GM12878 (cell line): ENCODE results near the gene CLC. TPM values are rescaled to one million over a fixed set of nuclear protein-coding genes. Genes with fewer than 3 reads are reported as not detected.
A peak's percentile ranks its signal among the peaks of the same experiment; 100 is the strongest.

Experiments used
- ATF7 ChIP-seq: fragments of 450-650 bp; IDR thresholded peaks from 2 replicates; pipeline ENCODE4 v1.6.1; 2016; ENCODE audit warnings: low read depth, mild to moderate bottlenecking
- CBFB ChIP-seq: IDR thresholded peaks from 2 replicates; pipeline ENCODE4 v1.6.1; 2016; ENCODE audit warnings: antibody characterized with exemption, low read depth
- FOXM1 ChIP-seq: IDR thresholded peaks from 2 replicates; pipeline ENCODE4 v1.6.1; 2012; ENCODE audit warnings: low read depth, mild to moderate bottlenecking, inconsistent platforms, low read length, moderate library complexity
- HCFC1 ChIP-seq: fragments of 150-350 bp; IDR thresholded peaks from 2 replicates; pipeline ENCODE4 v1.6.1; 2014; ENCODE audit warnings: low read length
- JUNB ChIP-seq: IDR thresholded peaks from 2 replicates; pipeline ENCODE4 v1.6.1; 2016; ENCODE audit warnings: antibody characterized with exemption, mild to moderate bottlenecking
- LARP7 ChIP-seq: fragments of 450-650 bp; IDR thresholded peaks from 2 replicates; pipeline ENCODE4 v1.6.1; 2017; ENCODE audit warnings: mild to moderate bottlenecking
- MEF2B ChIP-seq: fragments of 450-650 bp; IDR thresholded peaks from 2 replicates; pipeline ENCODE4 v1.6.1; 2018; ENCODE audit warnings: mild to moderate bottlenecking, moderate library complexity; ENCODE audit not compliant: partially characterized antibody, poor library complexity, severe bottlenecking
- MTA3 ChIP-seq: IDR thresholded peaks from 2 replicates; pipeline ENCODE4 v1.6.1; 2012; ENCODE audit warnings: low read length, inconsistent platforms, borderline replicate concordance
- NFYB ChIP-seq: IDR thresholded peaks from 2 replicates; pipeline ENCODE4 v1.6.1; 2011; ENCODE audit warnings: low read depth, mild to moderate bottlenecking, low read length, improper control_type of control experiment, moderate library complexity; ENCODE audit not compliant: insufficient read depth
- SPI1 ChIP-seq: IDR thresholded peaks from 2 replicates; pipeline ENCODE4 v1.6.1; 2011; ENCODE audit warnings: low read depth, mild to moderate bottlenecking, low read length, moderate library complexity, borderline replicate concordance; ENCODE audit not compliant: insufficient read depth
- SRF ChIP-seq, 2 experiments: IDR thresholded peaks; 2 replicates each; pipeline ENCODE4 v1.6.1; 2011; ENCODE audit warnings: low read depth in 2 of 2, low read length in 2 of 2, mild to moderate bottlenecking in 1 of 2, moderate library complexity in 1 of 2
- TCF3 ChIP-seq: IDR thresholded peaks from 2 replicates; pipeline ENCODE4 v1.6.1; 2012; ENCODE audit warnings: low read depth, mild to moderate bottlenecking, low read length, borderline replicate concordance; ENCODE audit not compliant: insufficient read depth
- ZNF217 ChIP-seq: fragments of 450-650 bp; IDR thresholded peaks from 2 replicates; pipeline ENCODE4 v1.6.1; 2017; ENCODE audit warnings: antibody characterized with exemption, mild to moderate bottlenecking
- polyA plus RNA-seq, 11 experiments: library from polyadenylated mRNA; depleted of rRNA in 4 of 11; unstranded in 6 of 11; stranded (reverse) in 5 of 11; fragments of >200 nt; fragmentation: Nextera tagmentation in 4 of 11; fragmentation: Illumina TruSeq in 1 of 11; extraction: Ambion mirVana in 4 of 11; extraction: Trizol in 1 of 11; gene quantifications; 1 replicate in 1 of 11; 2 replicates in 10 of 11; pipeline versions ENCODE4 v1.2.1 to v1.2.3, GENCODE V29; 2011 to 2016; ENCODE audit warnings: inconsistent platforms in 2 of 11, missing spikeins in 2 of 11, low read depth in 1 of 11
- total RNA-seq, 4 experiments: library from RNA; depleted of rRNA in 3 of 4; stranded (reverse); fragments of >200 nt in 3 of 4; fragmentation: Illumina TruSeq in 1 of 4; extraction: Trizol in 1 of 4; gene quantifications; 2 replicates each; pipeline versions ENCODE4 v1.2.1 to v1.2.3, GENCODE V29; 2013 to 2021
- TF ChIP-seq, protein P1 (sequence below): IDR thresholded peaks from 2 replicates; pipeline ENCODE4 v1.6.1; 2011; ENCODE audit warnings: low read depth, mild to moderate bottlenecking, low read length, moderate library complexity, borderline replicate concordance; ENCODE audit errors: extremely low read depth
- TF ChIP-seq, protein P2 (sequence below): fragments of 450-650 bp; IDR thresholded peaks from 2 replicates; pipeline ENCODE4 v1.6.1; 2016; ENCODE audit warnings: mild to moderate bottlenecking
- TF ChIP-seq, protein P3 (sequence below): fragments of 450-650 bp; IDR thresholded peaks from 2 replicates; pipeline ENCODE4 v1.6.1; 2018; ENCODE audit warnings: borderline replicate concordance, mild to moderate bottlenecking; ENCODE audit not compliant: partially characterized antibody
- TF ChIP-seq, protein P4 (sequence below): fragments of 450-650 bp; IDR thresholded peaks from 2 replicates; pipeline ENCODE4 v1.6.1; 2017; ENCODE audit warnings: mild to moderate bottlenecking, moderate library complexity
- TF ChIP-seq, protein P5 (sequence below): fragments of 450-650 bp; formaldehyde crosslinking; IDR thresholded peaks from 2 replicates; pipeline ENCODE4 v1.4.0; 2020; ENCODE audit warnings: mild to moderate bottlenecking, moderate library complexity

CLC gene
- total and polyA plus RNA-seq, 10 of the 15 experiments (the other 5 are each of a cell fraction or from before 2014, with no cell fraction given): 0.18 to 0.36 (median 0.29) TPM; not detected in 4

DNA sequence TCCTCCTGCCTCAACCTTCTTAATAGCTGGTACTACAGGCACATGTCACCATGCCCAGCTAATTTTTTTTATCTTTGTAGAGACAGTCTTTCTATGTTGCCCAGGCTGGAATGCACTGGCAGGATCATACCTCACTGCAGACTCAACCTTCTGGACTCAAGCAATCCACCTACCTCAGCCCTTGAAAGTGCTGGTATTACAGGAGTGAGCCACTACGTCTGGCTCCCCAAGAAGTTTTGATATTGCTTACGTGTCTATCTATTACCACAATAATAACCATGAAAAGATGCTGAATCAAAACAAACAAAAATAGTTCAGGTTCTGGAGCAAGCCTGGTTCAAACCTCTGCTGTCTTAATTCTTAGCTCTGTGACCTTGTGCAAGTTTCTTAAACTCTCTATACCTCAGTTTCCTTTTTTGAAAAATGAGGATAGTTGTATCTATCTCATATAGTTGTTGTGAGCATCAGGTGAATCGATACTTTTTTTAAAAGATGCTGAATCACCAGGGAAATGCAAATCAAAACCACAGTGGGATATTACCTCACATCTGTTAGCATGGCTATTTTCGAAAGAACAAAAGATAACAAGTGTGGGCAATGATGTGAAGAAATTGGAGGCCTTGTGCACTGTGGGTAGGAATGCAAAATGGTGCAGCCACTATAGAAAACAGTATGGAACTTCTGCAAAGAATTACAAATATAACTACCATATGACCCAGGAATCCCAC lies 21.8 kb upstream of the CLC start (continued):
- TF ChIP-seq, protein P1, sequence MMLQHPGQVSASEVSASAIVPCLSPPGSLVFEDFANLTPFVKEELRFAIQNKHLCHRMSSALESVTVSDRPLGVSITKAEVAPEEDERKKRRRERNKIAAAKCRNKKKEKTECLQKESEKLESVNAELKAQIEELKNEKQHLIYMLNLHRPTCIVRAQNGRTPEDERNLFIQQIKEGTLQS: no peak
- peak; percentile 83 for TF ChIP-seq MEF2B
- TF ChIP-seq, protein P2, sequence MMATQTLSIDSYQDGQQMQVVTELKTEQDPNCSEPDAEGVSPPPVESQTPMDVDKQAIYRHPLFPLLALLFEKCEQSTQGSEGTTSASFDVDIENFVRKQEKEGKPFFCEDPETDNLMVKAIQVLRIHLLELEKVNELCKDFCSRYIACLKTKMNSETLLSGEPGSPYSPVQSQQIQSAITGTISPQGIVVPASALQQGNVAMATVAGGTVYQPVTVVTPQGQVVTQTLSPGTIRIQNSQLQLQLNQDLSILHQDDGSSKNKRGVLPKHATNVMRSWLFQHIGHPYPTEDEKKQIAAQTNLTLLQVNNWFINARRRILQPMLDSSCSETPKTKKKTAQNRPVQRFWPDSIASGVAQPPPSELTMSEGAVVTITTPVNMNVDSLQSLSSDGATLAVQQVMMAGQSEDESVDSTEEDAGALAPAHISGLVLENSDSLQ: no peak
- TF ChIP-seq LARP7: no peak
- TF ChIP-seq SRF (IDR thresholded peaks at IDR 0.05; ENCODE audit: low read depth in 2 of 2, low read length in 2 of 2): no peak
- TF ChIP-seq, protein P3, sequence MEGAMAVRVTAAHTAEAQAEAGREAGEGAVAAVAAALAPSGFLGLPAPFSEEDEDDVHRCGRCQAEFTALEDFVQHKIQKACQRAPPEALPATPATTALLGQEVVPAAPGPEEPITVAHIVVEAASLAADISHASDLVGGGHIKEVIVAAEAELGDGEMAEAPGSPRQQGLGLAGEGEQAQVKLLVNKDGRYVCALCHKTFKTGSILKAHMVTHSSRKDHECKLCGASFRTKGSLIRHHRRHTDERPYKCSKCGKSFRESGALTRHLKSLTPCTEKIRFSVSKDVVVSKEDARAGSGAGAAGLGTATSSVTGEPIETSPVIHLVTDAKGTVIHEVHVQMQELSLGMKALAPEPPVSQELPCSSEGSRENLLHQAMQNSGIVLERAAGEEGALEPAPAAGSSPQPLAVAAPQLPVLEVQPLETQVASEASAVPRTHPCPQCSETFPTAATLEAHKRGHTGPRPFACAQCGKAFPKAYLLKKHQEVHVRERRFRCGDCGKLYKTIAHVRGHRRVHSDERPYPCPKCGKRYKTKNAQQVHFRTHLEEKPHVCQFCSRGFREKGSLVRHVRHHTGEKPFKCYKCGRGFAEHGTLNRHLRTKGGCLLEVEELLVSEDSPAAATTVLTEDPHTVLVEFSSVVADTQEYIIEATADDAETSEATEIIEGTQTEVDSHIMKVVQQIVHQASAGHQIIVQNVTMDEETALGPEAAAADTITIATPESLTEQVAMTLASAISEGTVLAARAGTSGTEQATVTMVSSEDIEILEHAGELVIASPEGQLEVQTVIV: no peak
- TF ChIP-seq, protein P4, sequence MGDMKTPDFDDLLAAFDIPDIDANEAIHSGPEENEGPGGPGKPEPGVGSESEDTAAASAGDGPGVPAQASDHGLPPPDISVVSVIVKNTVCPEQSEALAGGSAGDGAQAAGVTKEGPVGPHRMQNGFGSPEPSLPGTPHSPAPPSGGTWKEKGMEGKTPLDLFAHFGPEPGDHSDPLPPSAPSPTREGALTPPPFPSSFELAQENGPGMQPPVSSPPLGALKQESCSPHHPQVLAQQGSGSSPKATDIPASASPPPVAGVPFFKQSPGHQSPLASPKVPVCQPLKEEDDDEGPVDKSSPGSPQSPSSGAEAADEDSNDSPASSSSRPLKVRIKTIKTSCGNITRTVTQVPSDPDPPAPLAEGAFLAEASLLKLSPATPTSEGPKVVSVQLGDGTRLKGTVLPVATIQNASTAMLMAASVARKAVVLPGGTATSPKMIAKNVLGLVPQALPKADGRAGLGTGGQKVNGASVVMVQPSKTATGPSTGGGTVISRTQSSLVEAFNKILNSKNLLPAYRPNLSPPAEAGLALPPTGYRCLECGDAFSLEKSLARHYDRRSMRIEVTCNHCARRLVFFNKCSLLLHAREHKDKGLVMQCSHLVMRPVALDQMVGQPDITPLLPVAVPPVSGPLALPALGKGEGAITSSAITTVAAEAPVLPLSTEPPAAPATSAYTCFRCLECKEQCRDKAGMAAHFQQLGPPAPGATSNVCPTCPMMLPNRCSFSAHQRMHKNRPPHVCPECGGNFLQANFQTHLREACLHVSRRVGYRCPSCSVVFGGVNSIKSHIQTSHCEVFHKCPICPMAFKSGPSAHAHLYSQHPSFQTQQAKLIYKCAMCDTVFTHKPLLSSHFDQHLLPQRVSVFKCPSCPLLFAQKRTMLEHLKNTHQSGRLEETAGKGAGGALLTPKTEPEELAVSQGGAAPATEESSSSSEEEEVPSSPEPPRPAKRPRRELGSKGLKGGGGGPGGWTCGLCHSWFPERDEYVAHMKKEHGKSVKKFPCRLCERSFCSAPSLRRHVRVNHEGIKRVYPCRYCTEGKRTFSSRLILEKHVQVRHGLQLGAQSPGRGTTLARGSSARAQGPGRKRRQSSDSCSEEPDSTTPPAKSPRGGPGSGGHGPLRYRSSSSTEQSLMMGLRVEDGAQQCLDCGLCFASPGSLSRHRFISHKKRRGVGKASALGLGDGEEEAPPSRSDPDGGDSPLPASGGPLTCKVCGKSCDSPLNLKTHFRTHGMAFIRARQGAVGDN: peak; percentile 51
- TF ChIP-seq ATF7: peak; percentile 97
- no peak for TF ChIP-seq TCF3
- no peak for TF ChIP-seq SPI1
- TF ChIP-seq CBFB: 0 out of 2 replicates have a peak, but pooled peaks have one; percentile 54
- no peak for TF ChIP-seq NFYB
- TF ChIP-seq, protein P5, sequence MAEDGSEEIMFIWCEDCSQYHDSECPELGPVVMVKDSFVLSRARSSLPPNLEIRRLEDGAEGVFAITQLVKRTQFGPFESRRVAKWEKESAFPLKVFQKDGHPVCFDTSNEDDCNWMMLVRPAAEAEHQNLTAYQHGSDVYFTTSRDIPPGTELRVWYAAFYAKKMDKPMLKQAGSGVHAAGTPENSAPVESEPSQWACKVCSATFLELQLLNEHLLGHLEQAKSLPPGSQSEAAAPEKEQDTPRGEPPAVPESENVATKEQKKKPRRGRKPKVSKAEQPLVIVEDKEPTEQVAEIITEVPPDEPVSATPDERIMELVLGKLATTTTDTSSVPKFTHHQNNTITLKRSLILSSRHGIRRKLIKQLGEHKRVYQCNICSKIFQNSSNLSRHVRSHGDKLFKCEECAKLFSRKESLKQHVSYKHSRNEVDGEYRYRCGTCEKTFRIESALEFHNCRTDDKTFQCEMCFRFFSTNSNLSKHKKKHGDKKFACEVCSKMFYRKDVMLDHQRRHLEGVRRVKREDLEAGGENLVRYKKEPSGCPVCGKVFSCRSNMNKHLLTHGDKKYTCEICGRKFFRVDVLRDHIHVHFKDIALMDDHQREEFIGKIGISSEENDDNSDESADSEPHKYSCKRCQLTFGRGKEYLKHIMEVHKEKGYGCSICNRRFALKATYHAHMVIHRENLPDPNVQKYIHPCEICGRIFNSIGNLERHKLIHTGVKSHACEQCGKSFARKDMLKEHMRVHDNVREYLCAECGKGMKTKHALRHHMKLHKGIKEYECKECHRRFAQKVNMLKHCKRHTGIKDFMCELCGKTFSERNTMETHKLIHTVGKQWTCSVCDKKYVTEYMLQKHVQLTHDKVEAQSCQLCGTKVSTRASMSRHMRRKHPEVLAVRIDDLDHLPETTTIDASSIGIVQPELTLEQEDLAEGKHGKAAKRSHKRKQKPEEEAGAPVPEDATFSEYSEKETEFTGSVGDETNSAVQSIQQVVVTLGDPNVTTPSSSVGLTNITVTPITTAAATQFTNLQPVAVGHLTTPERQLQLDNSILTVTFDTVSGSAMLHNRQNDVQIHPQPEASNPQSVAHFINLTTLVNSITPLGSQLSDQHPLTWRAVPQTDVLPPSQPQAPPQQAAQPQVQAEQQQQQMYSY (CRISPR knock-in tag): no peak
- TF ChIP-seq FOXM1: peak; percentile 90; the same call in 1 of the 2 replicates
- peak; percentile 51 for TF ChIP-seq JUNB
- no peak for TF ChIP-seq MTA3
- TF ChIP-seq HCFC1: no peak
- TF ChIP-seq ZNF217: no peak
